NCI-H510A treated with DMSO at 0.1 percent for 48 hours (cell line): ENCODE results near the gene IL18.
"Not testable (repeated sequence)": the region's sequence is repeated elsewhere in the genome, so short reads cannot be mapped to it uniquely, and the experiment has no call there.

Experiments
- DNase-seq: peaks from one replicate; lab custom pipeline; 2025; lab: John Stamatoyannopoulos, UW

IL18 gene

DNA sequence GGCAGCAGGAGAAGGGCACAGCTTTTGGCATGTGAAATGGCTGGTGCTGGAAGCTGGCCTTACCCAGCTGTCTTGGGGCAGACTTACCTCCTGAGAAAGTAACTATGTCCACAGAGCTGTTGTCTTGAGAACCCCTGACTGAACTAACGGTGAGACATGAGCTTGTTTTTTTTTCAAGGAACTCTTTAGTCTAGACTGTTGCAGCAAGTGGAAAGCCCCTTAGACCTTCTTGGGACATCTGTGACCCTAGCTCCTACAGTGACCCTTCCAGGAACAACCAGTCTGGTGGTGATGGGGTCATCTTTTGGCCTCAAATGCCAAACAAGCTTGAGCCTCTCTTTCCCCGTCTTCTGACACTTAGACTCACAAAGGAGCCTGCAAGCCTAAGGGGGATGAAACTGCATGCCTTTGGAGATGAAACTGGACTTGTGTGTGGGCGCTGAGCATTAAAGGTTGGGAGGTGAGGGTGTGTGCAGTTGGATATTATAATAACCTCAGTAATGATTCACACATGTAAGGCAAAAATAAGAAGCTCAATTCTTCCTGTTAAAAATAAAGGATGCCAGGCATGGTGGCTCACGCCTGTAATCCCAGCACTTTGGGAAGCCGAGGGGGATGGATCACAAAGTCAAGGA is 41.8 kb downstream of the IL18 start:
- no peak for DNase-seq

DNA sequence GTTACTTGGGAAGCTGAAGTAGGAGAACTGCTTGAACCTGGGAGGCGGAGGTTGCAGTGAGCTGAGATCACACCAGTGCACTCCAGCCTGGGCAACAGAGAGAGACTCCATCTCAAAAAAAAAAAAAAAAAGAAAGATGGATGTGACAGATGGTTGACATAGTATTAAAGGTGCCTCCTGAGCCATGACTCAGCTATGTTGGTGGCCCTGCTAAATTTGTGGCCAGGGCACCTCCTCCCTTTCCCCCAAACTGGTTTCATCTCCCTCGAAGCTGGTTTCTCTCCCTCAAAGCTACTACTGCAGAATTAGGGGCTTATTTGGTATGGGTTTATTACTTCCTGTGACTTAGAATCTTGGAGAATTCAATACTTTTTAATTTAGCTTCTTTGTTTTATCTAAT is 45.7 kb downstream of the IL18 start:
- no peak for DNase-seq

DNA sequence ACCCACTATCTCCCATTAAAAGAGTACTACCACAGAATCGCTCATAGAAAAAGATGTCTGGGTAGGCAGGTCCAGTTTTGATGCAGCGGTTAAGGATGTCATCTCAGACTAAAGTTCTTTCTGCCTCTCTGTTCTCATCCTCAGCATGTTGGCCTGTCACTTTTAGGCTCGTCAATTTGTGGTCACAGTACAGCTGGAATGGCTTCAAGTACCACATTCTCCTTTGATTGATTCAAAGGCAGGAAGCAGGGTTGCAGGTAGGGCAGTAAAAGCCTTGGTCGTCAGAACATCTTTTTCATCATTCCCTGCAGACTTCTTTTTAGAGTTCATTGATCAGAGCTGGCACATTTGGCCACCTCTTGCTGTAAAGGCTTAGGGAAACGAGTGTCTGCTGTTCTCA is 48.5 kb downstream of the IL18 start:
- no peak for DNase-seq

DNA sequence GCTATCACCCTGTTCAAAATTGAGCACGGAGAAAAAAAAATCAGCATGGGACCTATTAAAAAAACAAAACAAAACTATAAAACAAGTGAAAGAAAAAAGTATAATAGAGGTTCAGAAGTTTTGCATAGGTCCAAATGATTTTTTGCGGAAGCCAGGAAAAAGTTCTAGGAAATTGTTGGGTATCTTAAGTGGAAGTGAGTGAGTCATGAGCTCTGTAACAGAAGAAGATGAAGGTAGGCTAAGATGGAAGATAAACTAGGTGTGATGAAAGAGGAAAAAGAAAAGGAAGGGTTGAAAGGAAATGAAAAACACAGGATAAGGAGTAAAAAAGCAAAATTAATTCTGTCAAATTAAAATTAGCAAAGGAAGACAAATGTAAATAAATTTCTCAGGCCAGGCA is 49.4 kb downstream of the IL18 start:
- DNase-seq = no peak

DNA sequence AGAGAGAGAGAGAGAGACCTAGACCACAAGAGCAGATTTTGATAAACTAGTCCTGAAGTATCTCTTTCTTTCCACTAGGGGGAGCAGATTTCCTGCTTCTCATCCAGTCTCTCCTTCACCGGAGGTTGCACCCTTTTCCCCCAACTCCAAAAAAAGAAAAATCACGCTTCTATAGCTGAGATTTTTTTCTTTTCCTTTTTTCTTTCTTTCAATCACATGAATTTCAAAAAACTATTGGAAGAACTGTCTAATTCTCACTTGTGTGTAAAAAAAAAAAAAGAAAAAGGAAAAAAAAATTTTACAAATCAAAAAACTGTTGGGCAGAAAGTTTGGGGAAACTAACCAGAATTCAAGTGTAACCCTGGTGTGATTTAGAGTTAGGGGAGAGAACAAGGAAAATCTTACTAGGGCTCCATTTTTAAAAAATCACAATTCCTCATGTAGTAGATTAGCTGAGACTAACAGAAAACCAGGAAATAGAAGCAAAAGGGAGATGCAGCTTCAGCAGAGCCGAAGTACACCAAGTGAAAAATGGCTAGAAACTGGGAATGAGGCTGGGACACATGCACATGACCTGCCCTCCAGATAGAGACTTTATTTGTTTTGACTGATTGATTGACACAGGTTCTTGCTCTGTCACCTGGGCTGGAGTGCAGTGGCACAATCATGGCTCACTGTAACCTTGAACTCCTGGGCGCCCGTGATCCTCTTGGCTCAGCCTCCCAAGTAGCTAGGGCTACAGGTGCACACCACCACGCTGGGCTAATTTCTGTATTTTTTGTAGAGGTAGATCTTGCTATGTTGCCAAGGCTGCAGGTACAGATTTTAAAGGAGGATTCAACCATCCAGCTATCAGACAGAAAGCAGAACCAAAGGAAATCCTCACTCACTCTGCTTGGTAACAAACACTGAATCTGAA is 50.1 kb downstream of the IL18 start:
- peak; percentile 78 for DNase-seq

DNA sequence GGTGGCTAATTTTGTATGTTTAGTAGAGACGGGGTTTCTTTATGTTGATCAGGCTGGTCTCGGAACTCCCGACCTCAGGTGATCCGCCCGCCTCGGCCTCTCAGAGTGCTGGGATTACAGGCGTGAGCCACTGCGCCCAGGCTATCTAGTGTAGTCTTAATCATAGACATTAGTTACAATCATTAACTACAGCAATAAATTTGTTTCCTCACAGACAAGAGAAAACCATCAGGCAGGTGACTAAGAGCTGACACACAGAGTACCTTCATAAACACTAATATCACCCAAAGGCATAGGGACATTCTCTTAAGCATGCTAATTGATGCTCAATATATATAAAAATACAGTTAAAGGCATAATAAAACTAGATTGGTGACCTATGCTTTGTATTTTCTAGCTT is 57.8 kb downstream of the IL18 start:
- DNase-seq = no peak

DNA sequence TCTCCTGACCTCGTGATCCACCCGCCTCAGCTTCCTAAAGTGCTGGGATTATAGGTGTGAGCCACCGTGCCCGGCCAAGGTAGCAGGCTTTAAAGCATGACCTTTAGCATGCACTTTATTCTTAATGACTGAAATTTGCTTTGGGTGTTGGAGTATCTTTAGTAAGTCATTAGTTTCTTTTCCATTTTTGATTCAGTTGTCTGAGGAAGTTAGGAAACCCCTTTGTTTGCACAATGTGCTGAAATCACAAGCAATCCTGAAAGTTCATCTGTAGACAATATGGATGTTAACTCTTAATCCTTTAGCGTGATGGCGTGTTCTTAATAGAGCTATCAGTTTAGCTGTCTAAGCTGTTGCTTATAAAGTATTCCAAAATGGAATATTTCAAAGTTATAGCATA is 60.4 kb downstream of the IL18 start:
- no peak for DNase-seq

DNA sequence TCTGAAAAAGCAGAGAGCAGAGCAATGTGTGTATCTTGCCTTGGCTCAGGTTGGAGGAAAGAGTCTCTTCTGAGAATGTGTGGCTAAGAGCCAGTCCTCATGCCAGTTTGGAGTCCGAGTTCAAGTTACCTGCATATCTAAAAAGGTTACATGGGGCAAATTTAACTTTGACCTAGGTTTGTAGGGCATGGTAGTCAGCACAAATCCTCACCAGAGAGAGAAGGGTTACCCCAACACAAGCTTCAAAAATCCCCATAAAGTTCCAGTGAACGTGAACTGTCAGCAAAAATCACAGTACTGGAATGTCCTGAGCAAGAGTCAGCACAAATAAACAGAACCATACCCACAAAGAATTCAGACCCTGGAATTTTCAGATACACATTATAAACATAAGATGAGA is 63.4 kb downstream of the IL18 start:
- no peak for DNase-seq

DNA sequence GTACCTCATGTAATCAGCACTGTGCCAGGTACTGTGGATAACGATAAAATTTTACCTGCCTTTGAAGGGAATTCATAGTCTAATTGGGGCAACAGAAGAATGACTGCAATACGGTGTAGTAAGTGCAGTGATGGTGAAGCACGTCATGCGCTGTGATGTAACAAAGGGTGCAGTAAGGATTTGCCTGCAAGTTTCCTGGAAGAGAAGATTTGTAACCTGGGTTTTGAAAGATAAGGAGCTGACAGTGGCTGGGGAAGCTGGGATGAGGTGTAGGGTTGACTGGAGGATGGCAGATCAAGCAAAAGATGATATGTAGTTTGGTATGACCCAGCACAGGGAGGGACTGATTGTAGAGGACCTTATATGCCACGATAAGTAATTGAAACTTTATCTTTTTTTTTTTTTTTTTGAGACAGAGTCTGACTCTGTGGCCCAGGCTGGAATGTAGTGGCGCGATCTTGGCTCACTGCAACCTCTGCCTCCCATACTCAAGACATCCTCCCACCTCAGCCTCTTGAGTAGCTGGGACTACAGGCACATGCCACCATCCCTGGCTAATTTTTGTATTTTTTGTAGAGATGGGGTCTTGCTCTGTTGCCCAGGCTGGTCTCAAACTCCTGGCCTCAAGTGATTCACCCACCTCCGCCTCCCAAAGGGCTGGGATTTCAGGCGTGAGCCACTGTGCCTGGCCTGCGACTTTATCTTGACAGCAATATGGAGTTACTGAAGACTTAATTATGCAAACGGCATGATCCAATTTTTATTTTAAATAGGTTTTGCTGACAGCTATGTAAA is 66.0 kb downstream of the IL18 start:
- DNase-seq = no peak

DNA sequence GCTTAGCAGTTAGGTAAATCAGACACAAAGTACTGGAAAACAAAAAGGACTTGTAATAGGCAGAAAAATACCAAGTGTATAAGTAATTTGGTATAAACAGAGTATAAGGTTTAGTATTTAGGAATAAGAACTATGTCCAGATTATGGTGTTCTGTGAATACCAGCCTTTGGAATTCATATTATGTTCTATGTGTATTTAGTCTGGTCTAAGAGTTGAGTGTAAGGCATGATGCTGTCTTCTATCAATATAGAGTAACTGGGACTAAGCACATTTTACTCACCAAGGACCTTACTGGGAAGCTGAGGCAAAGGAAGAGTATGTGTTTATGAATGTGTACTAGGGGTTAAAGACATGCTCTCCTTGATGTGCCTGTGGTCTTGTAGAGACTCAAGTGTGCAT is 67.7 kb downstream of the IL18 start:
- no peak for DNase-seq

DNA sequence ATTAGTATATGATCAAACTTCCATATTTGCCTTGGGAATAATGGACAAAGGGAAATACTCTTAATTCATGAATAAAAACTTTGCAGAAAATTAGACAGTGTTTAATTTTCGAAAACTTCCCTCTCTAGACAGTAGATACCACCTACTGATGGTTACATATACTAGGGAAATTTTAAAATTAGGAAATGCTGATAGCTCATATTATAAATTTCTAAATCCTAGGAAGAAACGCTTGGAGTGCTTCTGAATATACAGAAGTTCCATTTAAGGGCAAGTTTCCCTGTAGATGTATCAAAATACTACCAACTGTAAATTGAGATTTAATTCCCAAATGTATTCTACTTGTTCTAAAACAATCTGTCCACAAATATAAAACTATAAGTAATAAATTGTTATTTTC is 68.6 kb downstream of the IL18 start:
- not testable (repeated sequence) for DNase-seq
